Caki2 (cell line): ENCODE measurements around the gene DDX54. TPM values are rescaled to one million over a fixed set of nuclear protein-coding genes. Genes with fewer than 3 reads are reported as not detected.

Experiments
- DNase-seq: peaks from one replicate; pipeline ENCODE4 v3.0.0-alpha.2; 2015; ENCODE audit warnings: low read depth
- in situ Hi-C: cut with HindIII; loops from 2 replicates; pipeline ENCODE4 v1.10.0; 2016; ENCODE audit warnings: low sequenced_read_pairs, low pct_unique_long_range_greater_than_20kb, mixed read lengths
- total RNA-seq: library from RNA; depleted of rRNA; stranded (reverse); fragments of >200 nt; shearing (Covaris generic); gene quantifications from 2 replicates; pipeline ENCODE4 v1.2.3, GENCODE V29; 2014; ENCODE audit warnings: low replicate concordance; rRNA removed

The DDX54 gene
- total RNA-seq, 1 experiment from 2014 or later, result 48.3 TPM

DNA sequence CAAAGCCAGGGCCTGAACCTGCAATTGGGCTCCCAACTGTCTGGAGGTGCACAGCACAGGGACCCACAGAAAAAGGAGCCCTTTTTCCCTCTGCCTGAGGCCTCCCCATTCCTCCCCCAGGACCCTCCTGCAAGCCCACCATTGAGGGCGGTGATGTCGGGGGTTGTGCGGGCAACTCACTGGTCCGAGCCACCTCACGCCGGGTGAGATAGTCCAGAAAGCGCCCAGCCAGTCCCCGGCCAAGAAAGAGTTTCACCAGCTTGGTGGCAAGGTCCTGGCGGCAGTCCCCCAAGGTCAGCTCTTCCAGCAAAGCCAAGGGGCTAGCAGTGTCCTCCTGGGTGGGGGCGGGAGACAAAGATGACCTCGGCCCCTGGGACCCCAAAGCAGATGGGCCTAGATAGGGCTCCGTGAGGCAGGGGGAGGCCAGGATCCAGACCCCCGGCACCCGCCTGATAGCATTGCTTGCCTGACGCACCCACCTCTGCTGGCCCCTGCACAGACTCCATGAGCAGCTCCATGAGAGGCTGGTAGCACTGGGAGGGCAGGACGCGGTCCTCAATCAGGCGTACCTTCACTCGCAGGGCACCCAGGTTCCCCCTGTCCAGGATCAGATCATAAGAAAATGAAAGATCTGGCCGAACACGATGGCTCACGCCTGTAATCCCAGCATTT lies 69.7 kb downstream of the DDX54 start:
- in situ Hi-C loops, result no loop called here
- DNase-seq, result no peak

DNA sequence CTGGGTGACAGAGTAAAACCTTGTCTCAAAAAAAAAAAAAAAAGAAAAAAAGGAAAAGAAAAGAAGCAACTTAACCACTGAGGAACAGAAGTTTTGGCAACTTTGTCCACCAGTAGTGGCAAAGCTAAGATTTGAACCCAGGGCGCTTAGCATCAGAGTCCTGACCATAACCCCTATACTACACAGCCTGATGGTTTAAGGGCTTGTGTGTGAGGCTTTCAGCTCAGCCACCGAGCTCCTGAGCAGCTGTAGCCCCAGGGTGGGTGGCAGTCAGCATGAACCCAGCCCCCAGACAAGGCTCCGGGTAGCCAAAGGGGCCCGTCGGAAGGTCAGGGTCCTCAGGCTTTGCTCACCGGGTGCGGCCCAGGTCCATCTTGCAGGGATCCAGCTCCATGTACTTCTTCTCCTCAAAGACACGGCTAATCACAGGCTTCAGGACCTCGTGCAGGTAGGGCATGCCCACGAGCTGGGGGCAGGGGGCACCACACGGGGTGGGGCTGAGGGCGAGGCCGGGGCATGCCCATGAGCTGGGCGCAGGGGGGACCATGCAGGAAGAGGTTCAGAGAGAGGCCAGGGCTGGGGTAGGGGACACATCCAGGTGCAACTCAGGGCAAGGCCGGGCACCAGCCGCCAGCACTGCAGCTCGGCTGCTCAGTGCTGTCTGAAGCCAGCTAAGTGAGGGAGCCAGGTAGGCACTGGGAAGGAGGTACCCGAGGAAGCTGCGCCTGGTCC lies 70.7 kb downstream of the DDX54 start:
- DNase-seq, result no peak
- in situ Hi-C loops, result no loop called here

DNA sequence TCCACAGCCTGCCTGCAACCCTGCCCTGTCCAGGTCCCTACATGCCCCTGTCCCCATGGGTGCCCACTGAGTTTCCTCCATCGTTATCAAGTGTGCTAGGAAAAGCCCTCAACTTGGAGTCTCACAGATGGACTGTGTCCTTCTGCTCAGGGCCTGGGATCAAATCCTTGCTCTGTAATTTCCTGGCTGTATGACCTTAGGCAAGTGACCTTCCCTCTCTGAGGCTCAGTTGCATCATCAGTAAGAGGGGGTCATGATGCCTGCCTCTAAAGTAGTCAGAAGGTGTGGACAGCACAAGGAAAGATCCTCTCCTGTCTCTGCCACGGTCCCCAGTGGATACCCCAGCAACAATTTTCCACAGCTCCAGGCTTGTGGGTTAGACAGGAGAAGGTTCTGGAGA lies 71.9 kb downstream of the DDX54 start:
- in situ Hi-C loops, result no loop called here
- no peak for DNase-seq

DNA sequence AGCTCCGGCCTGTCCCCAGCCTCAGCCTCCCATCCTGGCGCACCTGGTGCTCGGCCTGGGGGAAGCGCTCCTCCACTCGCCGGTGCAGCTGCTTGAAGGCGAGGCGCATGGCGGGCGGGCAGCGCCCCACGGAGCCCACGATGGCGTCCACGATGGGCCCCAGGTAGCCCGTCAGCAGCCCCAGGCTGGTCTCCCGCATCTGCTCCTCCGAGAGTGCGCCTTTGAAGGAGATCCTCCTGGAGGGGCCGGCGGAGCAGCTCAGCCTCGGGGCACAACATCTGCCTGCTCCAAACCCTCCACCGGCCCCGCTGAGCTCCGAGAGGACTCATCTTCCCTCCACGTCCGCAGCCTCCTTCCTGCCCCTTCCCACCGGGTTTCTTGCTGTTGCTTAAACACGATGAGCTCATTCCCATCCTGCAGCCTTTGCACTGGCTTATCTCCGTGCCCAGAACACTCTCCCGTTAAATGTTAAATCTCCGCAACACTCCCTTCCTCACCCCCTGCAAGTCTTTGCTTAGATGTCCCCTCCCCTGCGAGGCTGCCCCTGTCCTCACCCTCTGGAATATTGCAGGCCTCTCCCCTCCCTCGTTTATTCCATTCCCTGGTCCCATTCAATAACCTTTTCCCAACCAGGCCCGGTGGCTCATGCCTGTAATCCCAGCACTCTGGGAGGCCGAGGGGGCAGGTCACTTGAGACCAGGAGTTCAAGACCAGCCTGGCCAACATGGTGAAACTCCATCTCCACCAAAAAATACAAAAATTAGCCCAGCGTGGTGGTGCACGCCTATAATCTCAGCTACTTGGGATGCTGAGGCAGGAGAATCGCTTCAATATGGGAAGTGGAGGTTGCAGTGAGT lies 73.0 kb downstream of the DDX54 start:
- in situ Hi-C loops, result no loop called here
- DNase-seq, result no peak

DNA sequence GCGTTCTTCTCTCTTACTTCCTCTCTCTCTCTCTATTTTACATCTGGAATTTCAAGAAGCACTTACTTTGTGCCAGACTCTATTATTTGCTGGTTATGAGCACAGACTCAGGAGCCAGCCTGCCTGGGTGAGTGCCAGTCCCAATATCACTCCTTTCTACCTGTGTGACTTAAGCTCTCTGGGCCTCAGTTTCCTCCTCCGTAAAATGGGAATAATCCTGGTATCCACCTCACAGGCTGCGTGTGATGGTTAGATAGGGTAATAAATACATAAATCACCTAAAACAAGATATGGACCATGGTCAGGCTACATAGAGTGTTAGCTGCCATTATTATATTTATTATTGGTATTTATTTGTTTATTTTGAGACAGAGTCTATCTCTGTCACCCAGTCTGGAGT lies 74.0 kb downstream of the DDX54 start:
- DNase-seq, result no peak
- in situ Hi-C loops, result no loop called here

DNA sequence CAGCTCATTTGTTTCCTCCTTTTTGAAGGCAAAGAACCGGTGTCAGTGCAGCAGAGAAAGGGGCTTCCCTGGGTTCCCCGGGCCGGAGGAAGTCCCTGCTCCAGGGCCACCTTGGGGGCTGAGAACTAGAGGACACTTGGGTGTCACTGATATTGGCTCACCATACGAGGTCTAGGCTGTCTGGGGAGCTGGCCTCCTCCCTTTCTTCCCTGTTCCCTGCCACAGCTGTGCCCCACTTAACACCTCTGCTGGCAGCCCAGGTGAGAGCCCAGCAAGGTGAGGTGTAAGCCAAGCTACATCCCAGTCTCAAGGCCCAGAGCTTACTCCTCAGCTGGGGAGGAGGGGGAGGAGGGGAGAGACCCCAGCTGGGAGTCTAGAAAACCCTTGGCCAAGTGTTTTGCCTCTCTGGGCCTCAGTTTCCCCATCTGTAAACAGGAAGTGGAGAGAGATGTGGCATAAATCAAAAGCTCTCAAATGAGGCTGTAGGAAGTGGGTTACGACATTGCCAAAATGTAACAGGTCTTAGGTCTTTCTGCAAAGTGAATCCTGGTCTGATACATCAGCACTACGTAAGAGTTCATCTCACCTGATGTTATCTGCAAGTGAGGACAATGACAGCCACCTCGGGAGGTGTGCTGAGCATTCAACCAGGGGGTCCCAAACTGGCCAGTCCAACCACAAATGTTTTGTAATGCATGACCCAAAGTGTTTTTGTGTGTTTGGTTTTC lies 75.2 kb downstream of the DDX54 start:
- DNase-seq, result no peak
- in situ Hi-C loops, result no loop called here

DNA sequence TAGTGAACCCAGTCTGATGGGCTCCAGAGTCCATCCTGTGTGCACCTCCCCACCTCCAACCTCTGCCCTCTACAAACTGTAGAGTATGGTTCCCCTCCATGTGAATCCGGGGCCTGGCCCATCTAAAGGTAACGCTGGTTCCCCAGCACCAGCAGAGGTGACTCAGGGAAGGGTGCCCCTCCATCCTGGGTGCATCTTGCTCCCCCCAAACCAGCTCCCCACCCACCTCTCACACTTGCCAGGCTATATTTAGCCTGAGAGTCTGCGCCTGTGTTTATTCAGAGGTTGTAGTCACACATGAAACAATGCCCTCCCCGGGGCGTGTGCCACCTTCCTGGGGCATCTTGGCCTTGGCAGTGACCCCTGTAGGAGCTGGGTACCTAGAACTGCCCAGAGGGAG lies 75.9 kb downstream of the DDX54 start:
- no peak for DNase-seq
- in situ Hi-C loops, result no loop called here

DNA sequence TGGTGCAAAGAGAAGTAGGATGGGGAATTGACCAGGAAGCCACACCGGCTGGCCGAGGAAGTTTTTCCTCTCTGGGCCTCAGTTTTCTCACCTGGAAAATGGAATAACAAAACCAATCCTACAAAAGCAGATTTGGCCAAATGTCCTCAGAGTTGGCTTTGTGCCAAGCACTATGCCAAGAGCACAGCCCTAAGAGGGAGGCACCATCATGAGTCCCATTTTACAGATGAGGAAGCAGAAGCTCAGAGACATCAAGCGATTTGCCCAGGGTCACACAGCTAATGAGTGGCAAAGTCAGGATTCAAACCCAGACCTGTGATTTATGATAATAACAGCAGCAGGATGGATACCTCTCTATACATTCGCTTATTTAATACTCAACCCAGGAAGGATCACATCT lies 77.0 kb downstream of the DDX54 start:
- in situ Hi-C loops, result no loop called here
- no peak for DNase-seq

Other genes with a start within 250 kb of the DDX54 start
- 11.4 and 19.1 TPM in 2 replicates for gene OAS3, start 247.0 kb downstream of the DDX54 start, total RNA-seq
- 0.30 and 1.0 TPM in 2 replicates for gene OAS2, start 207.0 kb downstream of the DDX54 start, total RNA-seq
- not detected in 2 replicates for gene DTX1, start 128.7 kb downstream of the DDX54 start, total RNA-seq
- gene RASAL1, start 49.7 kb downstream of the DDX54 start, total RNA-seq, result 29.3 and 65.1 TPM in 2 replicates
- gene CFAP73, start 35.8 kb downstream of the DDX54 start, total RNA-seq, result 5.4 and 6.2 TPM in 2 replicates
- 37.1 and 53.0 TPM in 2 replicates for gene RITA1, start 243 bp upstream of the DDX54 start, total RNA-seq
- 16.4 and 18.9 TPM in 2 replicates for gene TPCN1, start 36.0 kb upstream of the DDX54 start, total RNA-seq
- gene SLC8B1, start 149.6 kb upstream of the DDX54 start, total RNA-seq, result 18.5 and 20.2 TPM in 2 replicates
- gene PLBD2, start 173.1 kb upstream of the DDX54 start, total RNA-seq, result 10.1 and 12.6 TPM in 2 replicates
- not detected in 2 replicates for gene SDS, start 218.4 kb upstream of the DDX54 start, total RNA-seq
- 32.2 and 48.2 TPM in 2 replicates for gene SDSL, start 236.9 kb upstream of the DDX54 start, total RNA-seq